ENCODE data around the gene SGMS1. TPM values are rescaled to one million over a fixed set of nuclear protein-coding genes. Genes with fewer than 3 reads are reported as not detected.

Gene SGMS1
- total RNA-seq, 1 donor from 2014 or later = 93.8 TPM

DNA sequence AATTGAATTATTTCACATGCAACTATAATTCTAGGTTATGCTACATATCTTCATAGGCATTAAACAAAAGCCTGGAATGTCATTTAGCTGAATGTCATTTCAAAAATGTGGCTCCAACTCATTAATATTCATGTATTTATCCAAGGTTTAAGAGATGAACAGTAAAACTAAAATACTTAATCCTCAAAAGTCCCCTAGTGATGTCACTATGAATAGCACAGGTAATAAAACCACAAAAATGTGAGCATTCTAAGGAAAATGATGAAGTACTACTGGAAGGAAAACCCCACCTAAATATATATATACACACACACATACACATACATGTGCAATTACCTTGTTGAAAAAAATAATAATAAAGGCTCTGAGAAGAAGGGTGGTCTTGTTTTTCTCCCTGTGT lies 218.0 kb downstream of the SGMS1 start:
- H3K4me3 ChIP-seq = no peak overlapping the region
- TF ChIP-seq POLR2AphosphoS5 (IDR thresholded peaks at IDR 0.05; ENCODE audit: insufficient read depth in 1 of 2, low read depth in 1 of 2) (no peak), POLR2A (IDR thresholded peaks at IDR 0.05) (no peak)
- TF ChIP-seq, protein P1, sequence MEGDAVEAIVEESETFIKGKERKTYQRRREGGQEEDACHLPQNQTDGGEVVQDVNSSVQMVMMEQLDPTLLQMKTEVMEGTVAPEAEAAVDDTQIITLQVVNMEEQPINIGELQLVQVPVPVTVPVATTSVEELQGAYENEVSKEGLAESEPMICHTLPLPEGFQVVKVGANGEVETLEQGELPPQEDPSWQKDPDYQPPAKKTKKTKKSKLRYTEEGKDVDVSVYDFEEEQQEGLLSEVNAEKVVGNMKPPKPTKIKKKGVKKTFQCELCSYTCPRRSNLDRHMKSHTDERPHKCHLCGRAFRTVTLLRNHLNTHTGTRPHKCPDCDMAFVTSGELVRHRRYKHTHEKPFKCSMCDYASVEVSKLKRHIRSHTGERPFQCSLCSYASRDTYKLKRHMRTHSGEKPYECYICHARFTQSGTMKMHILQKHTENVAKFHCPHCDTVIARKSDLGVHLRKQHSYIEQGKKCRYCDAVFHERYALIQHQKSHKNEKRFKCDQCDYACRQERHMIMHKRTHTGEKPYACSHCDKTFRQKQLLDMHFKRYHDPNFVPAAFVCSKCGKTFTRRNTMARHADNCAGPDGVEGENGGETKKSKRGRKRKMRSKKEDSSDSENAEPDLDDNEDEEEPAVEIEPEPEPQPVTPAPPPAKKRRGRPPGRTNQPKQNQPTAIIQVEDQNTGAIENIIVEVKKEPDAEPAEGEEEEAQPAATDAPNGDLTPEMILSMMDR (IDR thresholded peaks at IDR 0.05) = no peak
- intact Hi-C loops (cut with DNase I) = no loop called here
- H3K9me3 ChIP-seq = no peaks in the 10 kb centered on the region
- H3K4me1 ChIP-seq = peaks cover 13% of the 10 kb centered on the region
- no peaks in the 10 kb centered on the region for H3K27me3 ChIP-seq
- no peaks in the 10 kb centered on the region for H3K36me3 ChIP-seq
- no peak overlapping the region for H3K27ac ChIP-seq
- DNase-seq (ENCODE audit: extremely low spot score in 2 of 2) = no peak

DNA sequence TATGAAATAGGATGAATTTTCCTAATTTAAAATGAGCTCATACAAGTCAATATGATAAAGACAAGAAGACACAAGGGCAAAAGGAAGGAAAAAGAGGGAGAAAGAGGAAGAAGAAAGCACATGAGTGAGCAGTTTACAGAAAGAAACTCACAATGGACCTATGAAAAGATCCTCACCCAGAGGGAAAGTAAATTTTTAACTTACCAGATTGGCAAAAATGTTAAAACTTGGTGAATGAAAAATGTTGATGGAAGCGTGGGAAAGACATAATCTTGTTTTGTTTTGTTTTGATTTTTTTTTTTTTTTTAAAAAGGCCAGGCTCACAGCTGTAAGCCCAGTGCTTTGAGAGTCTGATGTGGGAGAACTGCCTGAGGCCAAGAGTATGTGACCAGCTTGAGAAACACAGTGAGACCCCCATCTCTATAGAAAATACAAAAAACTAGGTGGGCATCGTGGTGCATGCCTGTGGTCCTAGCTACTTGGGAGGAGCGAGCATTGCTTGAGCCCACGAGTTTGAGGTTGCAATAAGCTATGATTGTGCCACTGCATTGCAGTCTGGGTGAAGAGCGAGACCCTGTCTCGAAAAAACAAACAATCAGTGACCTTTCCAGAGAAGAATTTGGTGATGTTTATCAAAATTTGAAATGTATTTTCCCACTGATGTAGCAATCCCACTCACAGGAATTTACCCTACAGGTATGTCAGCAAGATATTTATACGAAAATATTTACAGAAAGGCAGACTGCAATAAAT lies 219.6 kb downstream of the SGMS1 start:
- Histone ChIP-seq H3K4me1 (no peaks in the 10 kb centered on the region), H3K9me3 (no peaks in the 10 kb centered on the region), H3K27ac (no peak overlapping the region), H3K36me3 (no peaks in the 10 kb centered on the region), H3K4me3 (no peak overlapping the region), H3K27me3 (no peaks in the 10 kb centered on the region)
- intact Hi-C loops (cut with DNase I) = no loop called here
- TF ChIP-seq POLR2A (IDR thresholded peaks at IDR 0.05) (no peak), POLR2AphosphoS5 (IDR thresholded peaks at IDR 0.05; ENCODE audit: insufficient read depth in 1 of 2, low read depth in 1 of 2) (no peak)
- TF ChIP-seq, protein P1 (IDR thresholded peaks at IDR 0.05) = no peak
- DNase-seq (ENCODE audit: extremely low spot score in 2 of 2) = no peak

DNA sequence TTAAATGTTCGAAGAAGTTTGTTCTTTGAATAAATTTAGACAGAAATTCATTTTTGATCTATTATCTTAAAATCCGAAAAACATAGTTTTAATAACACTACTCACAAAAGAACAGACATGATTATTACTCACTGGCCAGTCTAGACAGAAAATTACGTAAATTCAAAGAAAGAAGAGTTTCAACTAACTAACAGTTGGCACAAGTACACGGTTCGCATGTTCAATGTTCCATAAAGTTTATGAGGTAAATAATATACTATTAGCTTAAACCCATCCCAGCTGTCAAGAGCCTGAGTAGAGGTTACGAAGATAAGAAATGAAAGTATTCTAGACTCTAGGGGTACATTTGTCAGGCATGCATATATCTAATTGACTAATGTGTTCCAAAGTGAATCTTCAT lies 220.7 kb downstream of the SGMS1 start:
- intact Hi-C loops (cut with DNase I) = no loop called here
- TF ChIP-seq POLR2AphosphoS5 (IDR thresholded peaks at IDR 0.05; ENCODE audit: insufficient read depth in 1 of 2, low read depth in 1 of 2) = no peak
- no peak for TF ChIP-seq POLR2A (IDR thresholded peaks at IDR 0.05)
- no peaks in the 10 kb centered on the region for H3K9me3 ChIP-seq
- no peak overlapping the region for H3K27ac ChIP-seq
- H3K4me3 ChIP-seq = no peak overlapping the region
- H3K36me3 ChIP-seq = no peaks in the 10 kb centered on the region
- H3K27me3 ChIP-seq = no peaks in the 10 kb centered on the region
- H3K4me1 ChIP-seq = no peaks in the 10 kb centered on the region
- DNase-seq (ENCODE audit: extremely low spot score in 2 of 2) = no peak

DNA sequence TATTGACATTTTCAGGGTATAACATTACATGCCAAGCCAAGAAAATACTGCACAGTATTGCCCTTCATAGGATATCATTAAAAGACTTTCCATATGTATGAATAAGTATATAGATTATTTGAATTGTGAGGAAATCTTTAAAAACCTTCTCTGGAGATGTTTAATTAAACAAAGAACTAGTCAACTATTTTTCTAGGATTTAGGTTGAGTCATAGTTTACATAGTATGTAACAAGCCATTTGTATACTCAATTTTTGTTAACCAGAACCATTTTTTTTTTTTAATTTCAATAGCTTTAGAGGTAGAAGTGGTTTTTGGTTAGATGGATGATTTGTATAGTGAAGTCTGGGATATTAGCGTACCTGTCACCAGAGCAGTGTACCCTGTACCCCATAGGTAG lies 221.3 kb downstream of the SGMS1 start:
- TF ChIP-seq, protein P1 (IDR thresholded peaks at IDR 0.05) = no peak
- TF ChIP-seq POLR2A (IDR thresholded peaks at IDR 0.05) (no peak), POLR2AphosphoS5 (IDR thresholded peaks at IDR 0.05; ENCODE audit: insufficient read depth in 1 of 2, low read depth in 1 of 2) (no peak)
- Histone ChIP-seq H3K36me3 (no peaks in the 10 kb centered on the region), H3K27me3 (no peaks in the 10 kb centered on the region), H3K9me3 (no peaks in the 10 kb centered on the region), H3K4me1 (no peaks in the 10 kb centered on the region), H3K4me3 (no peak overlapping the region), H3K27ac (no peak overlapping the region)
- intact Hi-C loops (cut with DNase I) = no loop called here
- DNase-seq (ENCODE audit: extremely low spot score in 2 of 2) = no peak

DNA sequence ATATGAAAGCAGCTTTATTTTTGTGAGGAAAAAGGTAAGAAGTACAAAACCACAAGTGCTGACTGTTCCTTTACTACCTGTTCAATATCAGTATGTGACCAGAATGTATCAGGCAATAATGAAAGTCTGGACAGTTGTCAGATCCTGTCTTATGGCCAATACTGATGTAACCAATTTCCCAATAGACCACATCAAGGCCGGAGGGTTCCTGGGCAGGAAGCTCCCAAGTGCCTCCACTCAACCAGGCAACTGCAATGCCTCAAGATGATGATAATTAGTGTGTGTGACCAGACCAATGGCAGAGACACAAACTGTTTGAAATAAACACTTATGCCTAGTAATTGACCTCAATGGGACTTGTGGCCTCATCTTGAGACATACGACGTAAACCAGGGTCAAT lies 223.1 kb downstream of the SGMS1 start:
- intact Hi-C loops (cut with DNase I) = no loop called here
- no peaks in the 10 kb centered on the region for H3K9me3 ChIP-seq
- no peak overlapping the region for H3K27ac ChIP-seq
- TF ChIP-seq, protein P1 (IDR thresholded peaks at IDR 0.05) = no peak
- TF ChIP-seq POLR2AphosphoS5 (IDR thresholded peaks at IDR 0.05; ENCODE audit: insufficient read depth in 1 of 2, low read depth in 1 of 2) = no peak
- no peak for TF ChIP-seq POLR2A (IDR thresholded peaks at IDR 0.05)
- H3K36me3 ChIP-seq = no peaks in the 10 kb centered on the region
- H3K4me1 ChIP-seq = peaks cover 5% of the 10 kb centered on the region
- H3K4me3 ChIP-seq = no peak overlapping the region
- H3K27me3 ChIP-seq = no peaks in the 10 kb centered on the region
- DNase-seq (ENCODE audit: extremely low spot score in 2 of 2) = no peak

Measured in vagina (tissue), 2 donors.